Measurements from ENCODE around the gene SNED1.

SNED1 gene

GRCh38 chr2:240983361-240983995, 14.9 kb upstream of the SNED1 start:
- POLR2A ChIA-PET = no interaction called here
- TF ChIP-seq CTCF (IDR thresholded peaks at IDR 0.05; ENCODE audit: insufficient read depth, low read length, missing control alignments) = peak; percentile 65
- DNase-seq (ENCODE audit: low read depth, low spot score) = no peak
- H3K4me3 ChIP-seq (ENCODE audit: low read depth, low read length) = no peak overlapping the region
- CTCF ChIA-PET = interaction anchor here (0.7 to 1.5 kb wide), 5 partner anchors 8 to 71 kb away, joined by 3 to 6 read pairs (median 5); no protein-coding TSS in a partner anchor

GRCh38 chr2:240983996-240984498, 14.4 kb upstream of the SNED1 start:
- TF ChIP-seq CTCF (IDR thresholded peaks at IDR 0.05; ENCODE audit: insufficient read depth, low read length, missing control alignments) = no peak
- POLR2A ChIA-PET = no interaction called here
- CTCF ChIA-PET = interaction anchor here (0.7 to 1.5 kb wide), 5 partner anchors 8 to 72 kb away, joined by 3 to 6 read pairs (median 5); no protein-coding TSS in a partner anchor
- DNase-seq (ENCODE audit: low read depth, low spot score) = no peak
- no peak overlapping the region for H3K4me3 ChIP-seq (ENCODE audit: low read depth, low read length)

GRCh38 chr2:240985881-240986786, 12.3 kb upstream of the SNED1 start:
- TF ChIP-seq CTCF (IDR thresholded peaks at IDR 0.05; ENCODE audit: insufficient read depth, low read length, missing control alignments) = no peak
- ChIA-PET CTCF (interaction anchor here (1.5 kb wide), 1 partner anchor 72 kb away, joined by 4 read pairs; no protein-coding TSS in a partner anchor), POLR2A (no interaction called here)
- no peak for DNase-seq (ENCODE audit: low read depth, low spot score)
- no peak overlapping the region for H3K4me3 ChIP-seq (ENCODE audit: low read depth, low read length)

GRCh38 chr2:240986787-240987411, 11.5 kb upstream of the SNED1 start:
- no peak for TF ChIP-seq CTCF (IDR thresholded peaks at IDR 0.05; ENCODE audit: insufficient read depth, low read length, missing control alignments)
- peak; percentile 7 for DNase-seq (ENCODE audit: low read depth, low spot score)
- POLR2A ChIA-PET = no interaction called here
- CTCF ChIA-PET = interaction anchor here (1.5 kb wide), 1 partner anchor 73 kb away, joined by 4 read pairs; no protein-coding TSS in a partner anchor
- no peak overlapping the region for H3K4me3 ChIP-seq (ENCODE audit: low read depth, low read length)

- POLR2A ChIA-PET = no interaction called here
- no peak for DNase-seq (ENCODE audit: low read depth, low spot score)
- CTCF ChIA-PET = no interaction called here
These were observed 10.8 kb upstream of the SNED1 start for GRCh38 chr2:240987588-240987987.

More at GRCh38 chr2:240987588-240987987, 10.8 kb upstream of the SNED1 start:
- TF ChIP-seq CTCF (IDR thresholded peaks at IDR 0.05; ENCODE audit: insufficient read depth, low read length, missing control alignments) = no peak
- no peak overlapping the region for H3K4me3 ChIP-seq (ENCODE audit: low read depth, low read length)
